ENCODE measurements around the gene TMEM167A.

TMEM167A gene

DNA sequence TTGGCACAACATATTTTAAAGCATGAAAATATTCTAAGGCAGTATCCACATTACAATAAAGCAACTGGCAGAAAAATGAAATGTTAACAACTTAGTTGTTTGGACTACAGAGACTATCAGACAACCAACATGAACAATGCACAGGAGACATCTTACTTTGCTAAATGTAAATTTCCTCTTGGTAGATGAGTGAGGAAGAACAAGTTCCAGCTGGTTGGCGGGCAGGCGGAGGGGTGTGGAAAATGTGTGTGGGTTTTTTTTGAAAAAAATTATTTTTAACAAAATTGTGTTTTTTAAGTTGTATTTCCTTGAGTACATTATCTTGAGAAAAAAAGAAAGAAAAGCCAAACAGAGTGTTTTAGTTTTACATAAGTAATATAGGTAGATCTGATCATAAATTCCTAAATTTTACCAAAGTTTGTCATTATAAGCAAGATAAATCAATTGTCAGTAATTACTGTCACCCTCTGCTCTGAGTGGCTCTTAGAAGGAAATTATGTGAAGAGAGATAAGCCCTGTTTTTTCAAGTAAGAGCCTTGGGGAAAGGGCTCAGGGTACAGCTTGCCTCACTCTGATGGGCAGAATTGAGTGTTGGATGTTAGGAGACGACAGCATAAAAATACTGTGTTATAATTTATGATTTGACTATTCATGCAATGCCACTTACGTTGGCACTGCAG lies 42.5 kb downstream of the TMEM167A start:
- TF ChIP-seq, protein P1, sequence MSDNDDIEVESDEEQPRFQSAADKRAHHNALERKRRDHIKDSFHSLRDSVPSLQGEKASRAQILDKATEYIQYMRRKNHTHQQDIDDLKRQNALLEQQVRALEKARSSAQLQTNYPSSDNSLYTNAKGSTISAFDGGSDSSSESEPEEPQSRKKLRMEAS (IDR thresholded peaks at IDR 0.05; ENCODE audit: low read depth, low read length), result no peak
- TF ChIP-seq, protein P2, sequence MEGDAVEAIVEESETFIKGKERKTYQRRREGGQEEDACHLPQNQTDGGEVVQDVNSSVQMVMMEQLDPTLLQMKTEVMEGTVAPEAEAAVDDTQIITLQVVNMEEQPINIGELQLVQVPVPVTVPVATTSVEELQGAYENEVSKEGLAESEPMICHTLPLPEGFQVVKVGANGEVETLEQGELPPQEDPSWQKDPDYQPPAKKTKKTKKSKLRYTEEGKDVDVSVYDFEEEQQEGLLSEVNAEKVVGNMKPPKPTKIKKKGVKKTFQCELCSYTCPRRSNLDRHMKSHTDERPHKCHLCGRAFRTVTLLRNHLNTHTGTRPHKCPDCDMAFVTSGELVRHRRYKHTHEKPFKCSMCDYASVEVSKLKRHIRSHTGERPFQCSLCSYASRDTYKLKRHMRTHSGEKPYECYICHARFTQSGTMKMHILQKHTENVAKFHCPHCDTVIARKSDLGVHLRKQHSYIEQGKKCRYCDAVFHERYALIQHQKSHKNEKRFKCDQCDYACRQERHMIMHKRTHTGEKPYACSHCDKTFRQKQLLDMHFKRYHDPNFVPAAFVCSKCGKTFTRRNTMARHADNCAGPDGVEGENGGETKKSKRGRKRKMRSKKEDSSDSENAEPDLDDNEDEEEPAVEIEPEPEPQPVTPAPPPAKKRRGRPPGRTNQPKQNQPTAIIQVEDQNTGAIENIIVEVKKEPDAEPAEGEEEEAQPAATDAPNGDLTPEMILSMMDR (IDR thresholded peaks at IDR 0.05; ENCODE audit: low read depth, low read length), result no peak
- TF ChIP-seq MYC (IDR thresholded peaks at IDR 0.05; ENCODE audit: low read depth, low read length) (no peak), POLR2A (IDR thresholded peaks at IDR 0.05; ENCODE audit: extremely low read depth, insufficient read length) (no peak)
- DNase-seq (ENCODE audit: low read depth), result no peak
- no peak overlapping the region for H3K4me3 ChIP-seq (ENCODE audit: low read depth, low read length)

GRCh38 chr5:83034036-83034435 lies 43.2 kb downstream of the TMEM167A start:
- H3K4me3 ChIP-seq (ENCODE audit: low read depth, low read length), result no peak overlapping the region
- no peak for DNase-seq (ENCODE audit: low read depth)
- TF ChIP-seq, protein P1 (IDR thresholded peaks at IDR 0.05; ENCODE audit: low read depth, low read length), result no peak
- no peak for TF ChIP-seq POLR2A (IDR thresholded peaks at IDR 0.05; ENCODE audit: extremely low read depth, insufficient read length)
- TF ChIP-seq, protein P2 (IDR thresholded peaks at IDR 0.05; ENCODE audit: low read depth, low read length), result no peak
- TF ChIP-seq MYC (IDR thresholded peaks at IDR 0.05; ENCODE audit: low read depth, low read length), result no peak

DNA sequence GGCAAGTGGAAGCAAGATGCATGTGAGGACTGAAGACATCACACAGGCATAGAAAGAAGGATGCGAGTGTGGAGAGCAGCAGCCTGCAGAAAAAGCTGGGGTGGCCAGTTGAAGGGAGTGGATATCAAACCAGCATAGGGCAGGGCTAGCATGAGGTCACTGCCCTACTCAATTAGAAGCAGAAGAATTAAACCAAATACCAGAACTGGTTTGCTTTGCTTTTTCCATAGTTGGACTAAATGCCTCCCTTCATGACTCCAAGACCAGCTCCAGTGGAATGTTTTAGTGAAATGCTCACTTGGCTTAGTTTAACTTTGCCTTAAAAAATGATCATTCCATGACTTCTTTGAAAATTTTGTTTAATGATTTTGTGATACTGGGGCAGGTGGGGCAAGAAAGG lies 45.8 kb downstream of the TMEM167A start:
- no peak for DNase-seq (ENCODE audit: low read depth)
- TF ChIP-seq MYC (IDR thresholded peaks at IDR 0.05; ENCODE audit: low read depth, low read length) (no peak), POLR2A (IDR thresholded peaks at IDR 0.05; ENCODE audit: extremely low read depth, insufficient read length) (no peak)
- TF ChIP-seq, protein P1 (IDR thresholded peaks at IDR 0.05; ENCODE audit: low read depth, low read length), result no peak
- H3K4me3 ChIP-seq (ENCODE audit: low read depth, low read length), result no peak overlapping the region

DNA sequence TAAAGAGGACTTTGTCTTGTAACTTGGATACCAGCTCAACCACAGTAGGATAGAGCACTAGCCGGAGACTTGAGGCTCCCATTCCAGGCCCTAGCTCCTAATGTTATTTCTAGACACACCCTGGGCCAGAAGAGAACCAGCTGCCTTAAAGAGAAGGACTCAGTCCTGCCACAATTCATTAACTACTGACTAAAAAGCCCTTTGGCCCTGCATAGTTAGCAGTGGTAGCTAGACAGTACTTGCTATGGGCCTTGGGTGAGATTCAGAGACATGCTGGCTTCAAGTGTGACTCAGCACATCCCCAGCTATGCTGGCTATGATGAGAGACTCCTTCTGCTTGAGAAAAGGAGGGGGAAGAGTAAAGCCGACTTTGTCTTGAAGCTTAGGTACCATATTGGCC lies 47.3 kb downstream of the TMEM167A start:
- H3K4me3 ChIP-seq (ENCODE audit: low read depth, low read length), result no peak overlapping the region
- TF ChIP-seq, protein P1 (IDR thresholded peaks at IDR 0.05; ENCODE audit: low read depth, low read length), result no peak
- no peak for TF ChIP-seq POLR2A (IDR thresholded peaks at IDR 0.05; ENCODE audit: extremely low read depth, insufficient read length)
- no peak for TF ChIP-seq MYC (IDR thresholded peaks at IDR 0.05; ENCODE audit: low read depth, low read length)
- TF ChIP-seq, protein P2 (IDR thresholded peaks at IDR 0.05; ENCODE audit: low read depth, low read length), result no peak
- DNase-seq (ENCODE audit: low read depth), result no peak

DNA sequence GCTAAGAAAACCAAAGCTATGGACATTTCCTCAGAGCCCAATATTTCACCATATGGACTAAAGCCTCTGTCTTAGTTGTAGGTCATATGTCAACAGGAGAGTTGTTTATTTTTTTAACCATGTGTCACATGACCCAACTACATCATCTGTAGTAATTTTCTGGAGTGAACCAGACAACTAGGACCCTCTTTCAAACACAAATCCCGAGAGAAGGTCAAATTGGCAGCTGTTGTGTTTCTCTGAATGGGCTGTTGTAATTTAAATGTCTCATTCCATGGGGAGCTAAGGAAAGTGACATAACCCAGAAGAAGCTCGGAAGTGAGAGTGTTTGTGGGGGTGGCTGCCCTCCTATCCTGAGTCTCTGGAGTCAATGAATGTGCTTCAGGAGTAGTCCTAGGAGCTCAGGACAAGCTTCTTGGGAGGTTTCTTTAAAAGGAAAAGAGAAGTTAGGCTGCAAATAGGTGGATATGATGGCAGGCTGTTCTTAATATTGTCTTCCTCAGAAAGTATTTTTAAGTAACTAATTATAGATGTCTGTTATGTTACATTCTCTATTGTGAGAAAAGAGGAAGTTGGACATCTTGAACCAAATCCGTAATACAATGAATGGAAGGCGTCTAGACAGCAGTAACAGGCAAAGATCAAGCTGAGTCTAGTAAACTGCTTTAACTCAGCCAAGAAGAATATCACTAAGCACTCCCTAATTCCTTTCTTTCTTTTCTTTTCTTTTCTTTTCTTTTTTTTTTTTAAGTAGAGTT lies 50.1 kb downstream of the TMEM167A start:
- TF ChIP-seq POLR2A (IDR thresholded peaks at IDR 0.05; ENCODE audit: extremely low read depth, insufficient read length) (no peak), MYC (IDR thresholded peaks at IDR 0.05; ENCODE audit: low read depth, low read length) (no peak)
- TF ChIP-seq, protein P2 (IDR thresholded peaks at IDR 0.05; ENCODE audit: low read depth, low read length), result no peak
- TF ChIP-seq, protein P1 (IDR thresholded peaks at IDR 0.05; ENCODE audit: low read depth, low read length), result no peak
- DNase-seq (ENCODE audit: low read depth), result peak; percentile 42
- H3K4me3 ChIP-seq (ENCODE audit: low read depth, low read length), result no peak overlapping the region

DNA sequence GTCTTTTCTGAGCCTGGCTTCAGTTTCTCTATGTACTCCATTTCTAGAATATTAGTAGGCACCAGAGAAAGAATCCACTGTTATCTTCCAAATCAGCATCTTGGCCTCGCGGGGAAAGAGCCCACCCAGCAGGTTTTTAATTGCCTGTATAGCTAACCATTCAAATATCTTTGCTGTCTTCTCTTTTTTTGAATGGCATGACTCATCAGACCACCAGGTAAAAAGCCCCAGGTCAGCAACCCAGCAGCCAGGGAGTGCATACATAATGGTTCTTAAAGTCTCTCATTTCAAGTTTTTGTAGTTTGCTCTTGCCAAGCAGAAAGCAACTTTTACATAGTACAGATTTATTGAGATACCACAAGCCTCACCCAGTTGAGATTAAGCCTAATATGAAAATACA lies 50.7 kb downstream of the TMEM167A start:
- DNase-seq (ENCODE audit: low read depth), result no peak
- no peak for TF ChIP-seq MYC (IDR thresholded peaks at IDR 0.05; ENCODE audit: low read depth, low read length)
- TF ChIP-seq POLR2A (IDR thresholded peaks at IDR 0.05; ENCODE audit: extremely low read depth, insufficient read length), result no peak
- TF ChIP-seq, protein P1 (IDR thresholded peaks at IDR 0.05; ENCODE audit: low read depth, low read length), result no peak
- TF ChIP-seq, protein P2 (IDR thresholded peaks at IDR 0.05; ENCODE audit: low read depth, low read length), result no peak
- no peak overlapping the region for H3K4me3 ChIP-seq (ENCODE audit: low read depth, low read length)
